Astrocyte of the spinal cord (primary cell): ENCODE measurements around the gene MLPH.

Experiments
- DNase-seq: peaks from one replicate; pipeline ENCODE4 v3.0.0; 2011; ENCODE audit warnings: low read depth, low spot score
- H3K4me3 ChIP-seq: 2 replicates; pipeline ENCODE4 v1.5.1; 2011; ENCODE audit warnings: low read depth, mild to moderate bottlenecking, low read length, moderate library complexity
- in situ Hi-C: cut with HindIII; loops from 2 replicates; pipeline ENCODE4 v1.10.0; 2017; ENCODE audit warnings: low sequenced_read_pairs
- TF ChIP-seq, protein P1 (sequence below): IDR thresholded peaks from 2 replicates; pipeline ENCODE4 v1.5.1; 2012; ENCODE audit warnings: low read depth, mild to moderate bottlenecking, low read length, inconsistent platforms

MLPH gene

DNA sequence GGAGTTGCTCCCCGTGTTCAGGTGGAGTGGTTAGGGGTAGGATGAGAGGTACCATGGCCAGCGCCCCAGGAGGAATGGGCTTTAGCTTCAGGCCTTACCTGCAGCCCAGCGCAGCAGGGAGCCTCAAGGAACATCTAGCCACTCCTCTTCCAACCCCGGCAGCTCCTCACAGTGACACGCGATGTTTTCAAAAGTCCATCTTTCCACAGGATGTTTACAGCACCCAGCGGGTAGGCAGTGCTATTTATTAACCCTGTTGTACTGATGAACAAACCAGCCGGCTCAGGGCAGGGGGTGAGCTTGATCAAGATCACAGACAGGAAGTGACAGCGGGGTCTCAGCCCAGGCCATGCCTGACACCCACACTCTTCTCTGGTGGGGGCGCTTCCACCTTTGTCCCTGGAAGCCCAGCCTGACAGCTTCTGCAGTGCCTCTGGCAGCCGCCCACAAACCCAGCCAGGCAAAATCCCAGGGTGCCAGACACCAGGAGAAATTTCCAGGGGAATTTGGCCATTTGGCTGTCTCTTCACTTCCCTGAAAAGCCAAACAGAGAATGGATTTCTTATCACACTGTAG is 60.9 kb downstream of the MLPH start:
- in situ Hi-C loops = no loop called here
- TF ChIP-seq, protein P1, sequence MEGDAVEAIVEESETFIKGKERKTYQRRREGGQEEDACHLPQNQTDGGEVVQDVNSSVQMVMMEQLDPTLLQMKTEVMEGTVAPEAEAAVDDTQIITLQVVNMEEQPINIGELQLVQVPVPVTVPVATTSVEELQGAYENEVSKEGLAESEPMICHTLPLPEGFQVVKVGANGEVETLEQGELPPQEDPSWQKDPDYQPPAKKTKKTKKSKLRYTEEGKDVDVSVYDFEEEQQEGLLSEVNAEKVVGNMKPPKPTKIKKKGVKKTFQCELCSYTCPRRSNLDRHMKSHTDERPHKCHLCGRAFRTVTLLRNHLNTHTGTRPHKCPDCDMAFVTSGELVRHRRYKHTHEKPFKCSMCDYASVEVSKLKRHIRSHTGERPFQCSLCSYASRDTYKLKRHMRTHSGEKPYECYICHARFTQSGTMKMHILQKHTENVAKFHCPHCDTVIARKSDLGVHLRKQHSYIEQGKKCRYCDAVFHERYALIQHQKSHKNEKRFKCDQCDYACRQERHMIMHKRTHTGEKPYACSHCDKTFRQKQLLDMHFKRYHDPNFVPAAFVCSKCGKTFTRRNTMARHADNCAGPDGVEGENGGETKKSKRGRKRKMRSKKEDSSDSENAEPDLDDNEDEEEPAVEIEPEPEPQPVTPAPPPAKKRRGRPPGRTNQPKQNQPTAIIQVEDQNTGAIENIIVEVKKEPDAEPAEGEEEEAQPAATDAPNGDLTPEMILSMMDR = no peak
- H3K4me3 ChIP-seq = no peak overlapping the region
- no peak for DNase-seq

DNA sequence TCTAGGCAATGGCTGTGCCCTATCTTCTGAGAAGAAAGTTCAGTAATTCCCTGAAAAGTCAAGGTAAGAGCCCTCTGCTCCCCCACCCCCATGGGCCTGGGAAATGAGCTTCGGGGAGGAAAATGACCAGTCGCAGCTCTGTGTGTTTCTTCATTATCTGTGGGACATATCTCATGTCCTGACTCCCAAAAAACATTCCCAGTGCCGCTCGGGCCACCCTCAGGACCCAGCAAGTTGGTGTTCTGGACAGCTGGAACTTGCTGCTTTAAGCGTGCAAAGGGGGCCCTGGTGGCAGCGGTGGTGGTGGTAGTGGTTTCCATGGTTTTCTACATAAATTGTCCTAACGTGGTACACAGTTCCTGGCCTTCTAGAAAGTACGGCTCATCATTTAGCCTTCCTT is 62.2 kb downstream of the MLPH start:
- TF ChIP-seq, protein P1 = no peak
- in situ Hi-C loops = no loop called here

DNA sequence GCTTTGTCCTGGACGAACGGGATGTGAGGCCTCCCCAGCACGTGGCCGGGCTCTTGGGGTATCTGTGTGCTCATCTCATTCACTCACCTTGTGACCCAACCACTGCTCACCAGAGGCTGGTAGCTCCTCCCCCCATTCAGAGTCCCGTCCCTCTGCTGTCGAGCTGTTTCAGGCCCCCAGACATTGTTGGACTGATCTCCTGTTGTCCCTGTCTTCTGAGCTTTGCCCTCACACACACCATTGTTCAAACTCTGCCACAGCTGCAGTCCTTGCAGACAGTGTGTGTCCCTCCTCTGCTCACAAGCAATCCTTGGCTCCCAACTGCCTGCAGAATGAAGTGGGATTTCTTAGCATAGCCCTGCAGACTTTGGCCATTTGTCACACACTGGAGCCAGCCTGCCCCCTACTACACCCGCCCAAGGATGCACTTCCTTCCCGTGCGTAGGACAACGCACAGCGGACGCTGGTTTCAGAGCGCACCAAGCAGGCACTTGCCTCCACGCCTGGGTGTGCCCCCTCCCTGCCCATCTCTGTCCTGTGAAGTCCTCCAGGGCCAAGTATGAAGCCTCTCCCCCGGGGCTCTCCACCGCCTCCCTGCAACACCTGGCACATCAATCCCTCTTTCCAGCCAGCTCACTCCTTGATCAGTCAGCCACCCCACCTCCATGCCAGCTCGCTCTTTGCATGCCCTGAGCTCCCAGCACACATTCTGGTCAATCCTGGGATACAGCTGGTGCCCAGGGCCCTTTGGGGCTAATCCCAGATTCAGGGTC is 62.8 kb downstream of the MLPH start:
- TF ChIP-seq, protein P1 = no peak
- in situ Hi-C loops = no loop called here
- no peak for DNase-seq
- H3K4me3 ChIP-seq = no peak overlapping the region

More for the DNA sequence above, 62.2 kb downstream of the MLPH start:
- DNase-seq = no peak
- H3K4me3 ChIP-seq = no peak overlapping the region

DNA sequence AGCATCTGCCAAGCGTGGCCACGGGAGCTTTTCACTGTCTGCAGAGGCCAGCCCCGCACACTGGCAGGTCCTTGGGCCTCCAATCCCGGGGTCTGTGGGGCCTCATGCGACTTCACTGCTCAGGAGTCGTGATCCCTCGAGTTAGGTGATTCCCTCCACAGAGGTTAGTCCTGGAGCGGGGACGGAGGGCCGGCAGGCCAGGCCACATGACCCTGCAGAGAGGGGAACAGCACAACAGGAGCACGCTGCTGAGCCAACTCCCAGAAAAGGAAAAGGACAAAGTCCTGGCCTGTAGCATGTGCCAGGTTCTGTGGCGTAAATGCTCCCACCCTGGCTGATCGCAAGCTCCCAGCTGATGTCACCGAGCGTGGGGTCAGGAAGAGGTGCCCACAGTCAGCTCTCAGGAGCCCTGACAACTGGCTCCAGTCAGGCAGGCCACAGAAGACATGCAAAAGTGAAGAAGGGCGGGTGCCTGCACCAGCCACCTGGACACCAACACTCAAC is 64.1 kb downstream of the MLPH start:
- TF ChIP-seq, protein P1 = no peak
- no peak for DNase-seq
- no peak overlapping the region for H3K4me3 ChIP-seq
- in situ Hi-C loops = no loop called here

DNA sequence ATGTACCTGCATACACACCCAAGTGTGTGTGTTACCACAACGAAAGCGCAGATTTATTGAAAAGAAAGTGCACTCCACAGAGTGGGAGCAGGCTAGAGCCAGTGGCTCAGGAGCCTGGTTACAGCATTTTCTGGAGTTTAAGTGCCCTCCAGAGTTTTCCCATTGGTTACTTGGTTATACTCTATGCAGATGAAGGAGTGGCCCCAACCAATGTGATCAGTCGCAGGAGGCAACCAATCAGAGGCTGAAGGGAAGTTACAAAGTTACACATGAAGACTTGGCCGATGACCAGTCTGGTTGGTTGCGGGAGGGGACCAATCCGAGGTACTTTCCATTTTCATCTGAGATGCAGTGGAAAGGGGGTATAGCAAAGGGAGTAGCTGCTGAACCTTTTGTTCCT is 65.9 kb downstream of the MLPH start:
- TF ChIP-seq, protein P1 = no peak
- in situ Hi-C loops = no loop called here
- no peak overlapping the region for H3K4me3 ChIP-seq
- DNase-seq = no peak

DNA sequence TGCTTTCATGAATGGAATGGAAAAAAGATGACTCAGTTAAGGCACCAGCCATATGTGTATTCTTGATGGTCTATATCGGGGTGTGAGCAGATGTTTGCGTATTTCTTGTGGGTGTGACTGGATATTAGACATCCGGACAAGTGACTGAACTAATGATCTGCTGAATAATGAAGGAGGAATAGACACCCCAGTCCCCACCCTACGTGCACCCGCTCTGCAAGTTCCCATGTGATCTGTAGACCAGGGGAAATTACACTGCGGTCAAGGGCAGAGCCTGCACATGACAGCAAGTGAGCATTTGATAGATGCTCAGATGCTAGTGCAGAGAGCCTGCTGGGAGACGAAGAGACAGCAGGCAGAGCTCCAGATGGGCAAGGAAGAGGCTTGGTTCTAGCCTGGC is 66.9 kb downstream of the MLPH start:
- TF ChIP-seq, protein P1 = no peak
- no peak for DNase-seq
- in situ Hi-C loops = no loop called here
- no peak overlapping the region for H3K4me3 ChIP-seq
